H9 (cell line): Measurements from ENCODE around the gene RGS6. TPM values are rescaled to one million over a fixed set of nuclear protein-coding genes. Genes with fewer than 3 reads are reported as not detected.

ENCODE experiments used
- DNase-seq: peaks from one replicate; pipeline ENCODE4 v3.0.0-alpha.2; 2017
- H2AFZ ChIP-seq: one replicate; pipeline ENCODE4 v1.6.1; 2013; ENCODE audit warnings: mild to moderate bottlenecking, low read length, control low read depth, moderate library complexity
- H2AK5ac ChIP-seq: 2 replicates; pipeline ENCODE4 v1.6.1; 2013; ENCODE audit warnings: low read length, control low read depth, mixed read lengths; ENCODE audit not compliant: insufficient read length
- H2BK120ac ChIP-seq: one replicate; pipeline ENCODE4 v1.6.1; 2013; ENCODE audit warnings: low read depth, mild to moderate bottlenecking, low read length, control low read depth, inconsistent platforms; ENCODE audit not compliant: poor library complexity, severe bottlenecking
- H2BK12ac ChIP-seq: 2 replicates; pipeline ENCODE4 v1.6.1; 2013; ENCODE audit warnings: low read length, control low read depth, mixed read lengths, low read depth; ENCODE audit not compliant: insufficient read length
- H2BK15ac ChIP-seq: 2 replicates; pipeline ENCODE4 v1.6.1; 2013; ENCODE audit warnings: low read depth, low read length, control low read depth
- H2BK20ac ChIP-seq: one replicate; pipeline ENCODE4 v1.6.1; 2013; ENCODE audit warnings: low read depth, mild to moderate bottlenecking, low read length, control low read depth, inconsistent platforms; ENCODE audit not compliant: poor library complexity, severe bottlenecking
- H2BK5ac ChIP-seq: 2 replicates; pipeline ENCODE4 v1.6.1; 2013; ENCODE audit warnings: low read length, control low read depth, mixed read lengths; ENCODE audit not compliant: insufficient read length
- H3K14ac ChIP-seq: 2 replicates; pipeline ENCODE4 v1.6.1; 2013; ENCODE audit warnings: low read length, control low read depth; ENCODE audit not compliant: insufficient read depth
- H3K18ac ChIP-seq: 2 replicates; pipeline ENCODE4 v1.6.1; 2013; ENCODE audit warnings: low read depth, mild to moderate bottlenecking, mixed read lengths, low read length, control low read depth; ENCODE audit not compliant: insufficient read length
- H3K23ac ChIP-seq: 2 replicates; pipeline ENCODE4 v1.6.1; 2013; ENCODE audit warnings: low read length, control low read depth, mixed read lengths, low read depth; ENCODE audit not compliant: insufficient read length
- H3K23me2 ChIP-seq: 2 replicates; pipeline ENCODE4 v1.6.1; 2013; ENCODE audit warnings: low read depth, mild to moderate bottlenecking, mixed read lengths, low read length, control low read depth; ENCODE audit not compliant: insufficient read length, poor library complexity, severe bottlenecking
- H3K27ac ChIP-seq: 2 replicates; pipeline ENCODE4 v1.5.1; 2013; ENCODE audit warnings: low read length, control low read depth, mixed read lengths, low read depth; ENCODE audit not compliant: insufficient read length
- H3K27me3 ChIP-seq: 2 replicates; pipeline ENCODE4 v1.6.1; 2013; ENCODE audit warnings: low read length, control low read depth, inconsistent platforms; ENCODE audit not compliant: insufficient read depth
- H3K4ac ChIP-seq: 2 replicates; pipeline ENCODE4 v1.6.1; 2013; ENCODE audit warnings: low read depth, mild to moderate bottlenecking, control low read depth, inconsistent platforms, low read length, moderate library complexity
- H3K4me1 ChIP-seq: 2 replicates; pipeline ENCODE4 v1.6.1; 2013; ENCODE audit warnings: low read length, control low read depth, inconsistent platforms; ENCODE audit not compliant: insufficient read depth
- H3K4me2 ChIP-seq: 2 replicates; pipeline ENCODE4 v1.6.1; 2013; ENCODE audit warnings: low read length, control low read depth, mixed read lengths; ENCODE audit not compliant: insufficient read length, insufficient read depth
- H3K56ac ChIP-seq: 2 replicates; pipeline ENCODE4 v1.6.1; 2013; ENCODE audit warnings: low read depth, mild to moderate bottlenecking, mixed read lengths, low read length, control low read depth; ENCODE audit not compliant: insufficient read length
- H3K79me1 ChIP-seq: 2 replicates; pipeline ENCODE4 v1.6.1; 2013; ENCODE audit warnings: low read depth, mild to moderate bottlenecking, moderate library complexity, low read length, control low read depth, inconsistent platforms; ENCODE audit not compliant: insufficient read depth, poor library complexity, severe bottlenecking
- H3K79me2 ChIP-seq: 2 replicates; pipeline ENCODE4 v1.6.1; 2013; ENCODE audit warnings: low read length, control low read depth, inconsistent platforms; ENCODE audit not compliant: insufficient read depth
- H3K9ac ChIP-seq: 2 replicates; pipeline ENCODE4 v1.6.1; 2013; ENCODE audit warnings: low read length, control low read depth, mixed read lengths; ENCODE audit not compliant: insufficient read length; ENCODE audit errors: extremely low read depth
- H3K9me3 ChIP-seq: one replicate; pipeline ENCODE4 v1.6.1; 2013; ENCODE audit warnings: low read depth, low read length, inconsistent platforms; ENCODE audit not compliant: control insufficient read depth
- H3T11ph ChIP-seq: one replicate; pipeline ENCODE4 v1.6.1; 2013; ENCODE audit warnings: mild to moderate bottlenecking, low read length, control low read depth, inconsistent platforms
- H4K20me1 ChIP-seq: one replicate; pipeline ENCODE4 v1.6.1; 2013; ENCODE audit not compliant: control insufficient read depth, insufficient read length, insufficient read depth
- H4K5ac ChIP-seq: 2 replicates; pipeline ENCODE4 v1.6.1; 2013; ENCODE audit warnings: low read depth, mild to moderate bottlenecking, mixed read lengths, low read length, control low read depth; ENCODE audit not compliant: insufficient read length
- H4K8ac ChIP-seq: replicated peaks from 2 replicates; pipeline ENCODE4 v1.6.1; 2013; ENCODE audit warnings: low read length, control low read depth, mixed read lengths, low read depth; ENCODE audit not compliant: insufficient read length
- H4K91ac ChIP-seq: 2 replicates; pipeline ENCODE4 v1.6.1; 2013; ENCODE audit warnings: low read depth, mild to moderate bottlenecking, moderate library complexity, mixed read lengths, low read length, control low read depth; ENCODE audit not compliant: insufficient read length
- H3K27ac Mint-ChIP-seq, 3 experiments: 2 replicates in 2 of 3; 3 replicates in 1 of 3; pipeline ENCODE4 v1.8.0; 2020 to 2021; ENCODE audit warnings: mixed read lengths in 3 of 3, mild to moderate bottlenecking in 1 of 3, moderate library complexity in 1 of 3
- H3K27me3 Mint-ChIP-seq: 2 replicates; pipeline ENCODE4 v1.8.0; 2021; ENCODE audit warnings: low read depth, mild to moderate bottlenecking, moderate library complexity, mixed read lengths
- H3K36me3 Mint-ChIP-seq, 3 experiments: 2 replicates in 2 of 3; 3 replicates in 1 of 3; pipeline ENCODE4 v1.8.0; 2020 to 2021; ENCODE audit warnings: low read depth in 3 of 3, mixed read lengths in 3 of 3; ENCODE audit not compliant: insufficient read depth in 1 of 3
- H3K4me1 Mint-ChIP-seq, 2 experiments: 2 replicates each; pipeline ENCODE4 v1.8.0; 2020; ENCODE audit warnings: mixed read lengths in 2 of 2
- H3K4me3 Mint-ChIP-seq, 2 experiments: 2 replicates in 1 of 2; 3 replicates in 1 of 2; pipeline ENCODE4 v1.8.0; 2020 to 2021; ENCODE audit warnings: mild to moderate bottlenecking in 2 of 2, mixed read lengths in 2 of 2, moderate library complexity in 1 of 2
- H3K9me3 Mint-ChIP-seq, 2 experiments: 2 replicates in 1 of 2; 3 replicates in 1 of 2; pipeline ENCODE4 v1.8.0; 2020; ENCODE audit warnings: mild to moderate bottlenecking in 2 of 2, mixed read lengths in 2 of 2, moderate library complexity in 1 of 2
- CTCF ChIP-seq: fragments of 200-600 bp; sonication (generic); conservative IDR thresholded peaks from 3 replicates; pipeline ENCODE4 v1.8.0; 2021; ENCODE audit warnings: antibody characterized with exemption, mild to moderate bottlenecking
- WGBS: extraction: QIAGEN DNeasy Blood & Tissue Kit; methylation state at CpG from one replicate; pipeline ENCODE4 v1.1.7; 2013; ENCODE audit warnings: missing lambda C conversion rate, low lambda C conversion rate, mixed read lengths; ENCODE audit not compliant: insufficient read length; ENCODE audit errors: extremely low coverage; 5-methylcytosine and 5-hydroxymethylcytosine counted together
- total RNA-seq: library from RNA; stranded (reverse); gene quantifications from 2 replicates; pipeline ENCODE4 v1.2.1, GENCODE V29; 2021

The RGS6 gene
- total RNA-seq, 1 experiment from 2014 or later: 3.0 TPM

GRCh38 chr14:72416892-72417291 lies 484.7 kb downstream of the RGS6 start:
- H3K27ac ChIP-seq: no peak overlapping the region
- no peak overlapping the region for H2AK5ac ChIP-seq
- H3K27ac Mint-ChIP-seq: no peak overlapping the region
- H3K23ac ChIP-seq: no peak overlapping the region
- H3K4me2 ChIP-seq: no peak overlapping the region
- H4K20me1 ChIP-seq: no peaks in the 10 kb centered on the region
- H3K4me1 ChIP-seq: peaks cover 3% of the 10 kb centered on the region; the same call in 1 of the 2 replicates
- no peak overlapping the region for H4K8ac ChIP-seq
- no peaks in the 10 kb centered on the region for H3K79me1 ChIP-seq
- peaks cover 24 to 31% of the 10 kb centered on the region in 2 experiments for H3K9me3 Mint-ChIP-seq
- H2BK120ac ChIP-seq: no peak overlapping the region
- H3K27me3 Mint-ChIP-seq: peaks cover 2% of the 10 kb centered on the region
- no peak overlapping the region for H3K4me3 Mint-ChIP-seq
- WGBS: no CpG with 5 or more reads among the region's 7 CpGs
- no peak overlapping the region for H3K18ac ChIP-seq
- no peak overlapping the region for H4K5ac ChIP-seq
- no peak overlapping the region for H2BK12ac ChIP-seq
- H3K36me3 Mint-ChIP-seq: peaks cover 10 to 26% (median 13%) of the 10 kb centered on the region in 3 experiments
- no peak overlapping the region for H2AFZ ChIP-seq
- no peak overlapping the region for H2BK15ac ChIP-seq
- H4K91ac ChIP-seq: no peak overlapping the region
- no peak overlapping the region for H2BK5ac ChIP-seq
- DNase-seq: no peak
- H3K14ac ChIP-seq: no peak overlapping the region
- no peaks in the 10 kb centered on the region for H3K79me2 ChIP-seq
- H3K27me3 ChIP-seq: no peaks in the 10 kb centered on the region
- no peak overlapping the region for H3K4ac ChIP-seq
- no peak; the same call in 2 of the 3 replicates for TF ChIP-seq CTCF
- H3K56ac ChIP-seq: no peak overlapping the region
- no peak overlapping the region for H3K9ac ChIP-seq
- H3K4me1 Mint-ChIP-seq: peaks cover 12 to 17% of the 10 kb centered on the region in 2 experiments
- no peak overlapping the region for H3T11ph ChIP-seq
- no peak overlapping the region for H2BK20ac ChIP-seq
- H3K9me3 ChIP-seq: no peaks in the 10 kb centered on the region
- H3K23me2 ChIP-seq: no peaks in the 10 kb centered on the region
